ENCODE data around the gene ADAMTS2.

Gene ADAMTS2

GRCh38 chr5:179152941-179153340 is 192.3 kb downstream of the ADAMTS2 start:
- no peak for DNase-seq

- DNase-seq: no peak
Observed at GRCh38 chr5:179152144-179152895, 192.9 kb downstream of the ADAMTS2 start.

GRCh38 chr5:179151286-179152118 is 193.8 kb downstream of the ADAMTS2 start:
- no peak for DNase-seq

- DNase-seq: no peak
Observed at GRCh38 chr5:179150011-179150410, 195.2 kb downstream of the ADAMTS2 start.

GRCh38 chr5:179149278-179149677 is 196.0 kb downstream of the ADAMTS2 start:
- DNase-seq: no peak

GRCh38 chr5:179148703-179149170 is 196.5 kb downstream of the ADAMTS2 start:
- DNase-seq: no peak

GRCh38 chr5:179147991-179148702 is 197.1 kb downstream of the ADAMTS2 start:
- no peak for DNase-seq

GRCh38 chr5:179146277-179146676 is 199.0 kb downstream of the ADAMTS2 start:
- peak in 1 of 2 donors; percentile 12 for DNase-seq

GRCh38 chr5:179143446-179143845 is 201.8 kb downstream of the ADAMTS2 start:
- no peak for DNase-seq

GRCh38 chr5:179142434-179143198 is 202.6 kb downstream of the ADAMTS2 start:
- no peak for DNase-seq

GRCh38 chr5:179141867-179142266 is 203.4 kb downstream of the ADAMTS2 start:
- DNase-seq: no peak

GRCh38 chr5:179140293-179140692 is 205.0 kb downstream of the ADAMTS2 start:
- no peak for DNase-seq

- no peak for DNase-seq
Observed at GRCh38 chr5:179139936-179140235, 205.4 kb downstream of the ADAMTS2 start.

- no peak for DNase-seq
Observed at GRCh38 chr5:179139111-179139935, 205.9 kb downstream of the ADAMTS2 start.

- no peak for DNase-seq
Observed at GRCh38 chr5:179138568-179138925, 206.7 kb downstream of the ADAMTS2 start.

GRCh38 chr5:179137643-179138567 is 207.4 kb downstream of the ADAMTS2 start:
- DNase-seq: no peak

- DNase-seq: no peak
Observed at GRCh38 chr5:179137016-179137642, 208.1 kb downstream of the ADAMTS2 start.

- no peak for DNase-seq
Observed at GRCh38 chr5:179135441-179136215, 209.6 kb downstream of the ADAMTS2 start.

GRCh38 chr5:179135006-179135405 is 210.3 kb downstream of the ADAMTS2 start:
- DNase-seq: no peak
